Measurements from ENCODE around the gene MICAL2. TPM values are rescaled to one million over a fixed set of nuclear protein-coding genes. Genes with fewer than 3 reads are reported as not detected.

Gene MICAL2
- total and polyA plus RNA-seq, 2 of the 13 experiments (the other 11 are each of a cell fraction or from before 2014, with no cell fraction given): 0.78 to 1.1 TPM

- H3K4me1 ChIP-seq (ENCODE audit: insufficient read depth, low read length): peaks cover 24% of the 10 kb centered on the region
- no peaks in the 10 kb centered on the region for H3K27me3 ChIP-seq (ENCODE audit: control insufficient read depth in 1 of 2, insufficient read depth in 2 of 2, low read length in 2 of 2)
- intact Hi-C loops (cut with micrococcal nuclease; ENCODE audit: unreplicated experiment) (loop anchor here (10.0 kb wide), 3 partner anchors 67 to 297 kb away; no protein-coding TSS in a partner anchor), in situ Hi-C loops (cut with HindIII; ENCODE audit: extremely low pct_ligation_motif_present, low pct_unique_long_range_greater_than_20kb) (loop anchor here (10.0 kb wide), 1 partner anchor 117 kb away; the partner anchor contains the start of gene MICAL2)
- no peak overlapping the region for H3K4me3 ChIP-seq (replicated peaks in 1 of 3; ENCODE audit: insufficient read depth in 1 of 3, low read depth in 2 of 3, low read length in 3 of 3)
- no peak overlapping the region for H3K9ac ChIP-seq (ENCODE audit: insufficient read depth, low read depth, low read length)
- H3K4me2 ChIP-seq (ENCODE audit: low read depth, low read length): no peak overlapping the region
- ATAC-seq: no peak
- no peak overlapping the region for H2AFZ ChIP-seq (ENCODE audit: low read length)
- no peak overlapping the region for H3K27ac ChIP-seq (ENCODE audit: extremely low read length, insufficient read depth, low read length)
- FAIRE-seq: no peak
- DNase-seq (ENCODE audit: low spot score): no peak
- 73% methylated on average over 1 of the region's 1 CpG for WGBS (ENCODE audit: low lambda C conversion rate)
- ChIA-PET POLR2A (no interaction called here), CTCF (ENCODE audit: low intra/inter-chr PET ratio, low total read pairs) (no interaction called here)
- H3K9me3 ChIP-seq (ENCODE audit: low read length): no peaks in the 10 kb centered on the region
- H3K36me3 ChIP-seq (replicated peaks in 1 of 2; ENCODE audit: control insufficient read depth in 1 of 2, insufficient read depth in 2 of 2, low read length in 2 of 2): no peaks in the 10 kb centered on the region
- BruUV-seq (replicated peaks): no TSS peak
- H4K20me1 ChIP-seq (ENCODE audit: insufficient read depth, low read length): no peaks in the 10 kb centered on the region
- no peaks in the 10 kb centered on the region for H3K79me2 ChIP-seq (ENCODE audit: insufficient read depth, low read length)
- no peak for TF ChIP-seq HHEX (CRISPR knock-in tag; IDR thresholded peaks at IDR 0.05)
- no peak for TF ChIP-seq ZSCAN12 (CRISPR knock-in tag; IDR thresholded peaks at IDR 0.05)
- TF ChIP-seq REL (CRISPR knock-in tag; conservative IDR thresholded peaks at IDR 0.05): no peak
- TF ChIP-seq RFX5 (IDR thresholded peaks at IDR 0.05; ENCODE audit: low read depth, low read length): no peak
- no peak for TF ChIP-seq ZNF839 (CRISPR knock-in tag; IDR thresholded peaks at IDR 0.05; ENCODE audit: borderline replicate concordance)
- TF ChIP-seq ZNF383 (CRISPR knock-in tag; IDR thresholded peaks at IDR 0.05; ENCODE audit: borderline replicate concordance): no peak
- TF ChIP-seq HMGXB3 (CRISPR knock-in tag; IDR thresholded peaks at IDR 0.05; ENCODE audit: borderline replicate concordance): no peak
- no peak for TF ChIP-seq ZNF607 (CRISPR knock-in tag; IDR thresholded peaks at IDR 0.05; ENCODE audit: borderline replicate concordance)
- TF ChIP-seq ZNF30 (CRISPR knock-in tag; IDR thresholded peaks at IDR 0.05): no peak
- no peak for TF ChIP-seq MYNN (CRISPR knock-in tag; IDR thresholded peaks at IDR 0.05; ENCODE audit: low read depth)
- TF ChIP-seq GTF3A (CRISPR knock-in tag; conservative IDR thresholded peaks at IDR 0.05): no peak
- TF ChIP-seq HDAC1 (CRISPR knock-in tag; IDR thresholded peaks at IDR 0.05): no peak
- no peak for TF ChIP-seq ATF2 (CRISPR knock-in tag; IDR thresholded peaks at IDR 0.05)
- TF ChIP-seq ZNF282 (IDR thresholded peaks at IDR 0.05; ENCODE audit: partially characterized antibody): no peak
- TF ChIP-seq ZNF530 (CRISPR knock-in tag; IDR thresholded peaks at IDR 0.05; ENCODE audit: low read depth): no peak
- TF ChIP-seq ZNF792 (CRISPR knock-in tag; IDR thresholded peaks at IDR 0.05): no peak
- no peak for TF ChIP-seq ZNF17 (CRISPR knock-in tag; IDR thresholded peaks at IDR 0.05)
- no peak for TF ChIP-seq RELA (CRISPR knock-in tag; IDR thresholded peaks at IDR 0.05)
- no peak for TF ChIP-seq SIN3B (IDR thresholded peaks at IDR 0.05; ENCODE audit: low read length)
These were observed 121.8 kb downstream of the MICAL2 start for GRCh38 chr11:12232160-12232559.
